HEK293 (cell line): ENCODE results near the gene SPIRE1.

Experiments used
- CTCF ChIA-PET: fragments of 350-600 bp; formaldehyde crosslinking; extraction: SDS; loops from one replicate; lab custom pipeline; 2021; ENCODE audit warnings: antibody characterized with exemption; lab: Yijun Ruan, JAX
- POLR2A ChIA-PET: fragments of 300-600 bp; formaldehyde crosslinking; extraction: SDS; loops from one replicate; lab custom pipeline; 2020; ENCODE audit warnings: antibody characterized with exemption, inconsistent platforms; lab: Yijun Ruan, JAX
- H3K27ac ChIP-seq: fragments of 200-500 bp; sonication (Bioruptor generic); 2 replicates; pipeline ENCODE4 v1.5.1; 2014; ENCODE audit warnings: low read depth, low read length, control low read depth, inconsistent platforms; ENCODE audit errors: extremely low read depth
- H3K36me3 ChIP-seq, 2 experiments: fragments of 200-500 bp in 1 of 2; sonication (Bioruptor generic) in 1 of 2; 1 replicate in 1 of 2; 2 replicates in 1 of 2; pipeline ENCODE4 v1.5.1; 2014 to 2017; ENCODE audit warnings: inconsistent platforms in 2 of 2, low read length in 2 of 2; ENCODE audit not compliant: control insufficient read depth in 2 of 2, insufficient read depth in 1 of 2
- H3K4me1 ChIP-seq: fragments of 200-500 bp; sonication (Bioruptor generic); 2 replicates; pipeline ENCODE4 v1.5.1; 2014; ENCODE audit warnings: mild to moderate bottlenecking, low read length, inconsistent platforms; ENCODE audit not compliant: control insufficient read depth, insufficient read depth
- H3K4me3 ChIP-seq: 2 replicates; pipeline ENCODE4 v1.5.1; 2011; ENCODE audit warnings: low read depth, mild to moderate bottlenecking, control low read depth, low read length, moderate library complexity
- H3K9me3 ChIP-seq: fragments of 200-500 bp; sonication (Bioruptor generic); 2 replicates; pipeline ENCODE4 v1.5.1; 2014; ENCODE audit warnings: low read depth, low read length, inconsistent platforms; ENCODE audit not compliant: control insufficient read depth, insufficient read depth
- MYNN ChIP-seq: fragments of 450-650 bp; formaldehyde crosslinking; IDR thresholded peaks from 2 replicates; pipeline ENCODE4 v1.5.1; 2016; ENCODE audit warnings: missing biosample characterization, missing genetic modification characterization, borderline replicate concordance
- MZF1 ChIP-seq: fragments of 450-650 bp; formaldehyde crosslinking; IDR thresholded peaks from 2 replicates; pipeline ENCODE4 v1.5.1; 2017; ENCODE audit warnings: missing biosample characterization, missing genetic modification characterization, borderline replicate concordance
- OSR2 ChIP-seq: fragments of 450-650 bp; formaldehyde crosslinking; IDR thresholded peaks from 2 replicates; pipeline ENCODE4 v1.5.1; 2016; ENCODE audit warnings: missing biosample characterization, missing genetic modification characterization
- PRDM6 ChIP-seq: fragments of 450-650 bp; formaldehyde crosslinking; IDR thresholded peaks from 2 replicates; pipeline ENCODE4 v1.5.1; 2017; ENCODE audit warnings: missing biosample characterization, missing genetic modification characterization
- TRIM28 ChIP-seq: IDR thresholded peaks from 2 replicates; pipeline ENCODE4 v1.6.1; 2011; ENCODE audit warnings: low read length, control low read depth, borderline replicate concordance
- ZBTB21 ChIP-seq: fragments of 450-650 bp; formaldehyde crosslinking; IDR thresholded peaks from 2 replicates; pipeline ENCODE4 v1.5.1; 2017; ENCODE audit warnings: missing biosample characterization, missing genetic modification characterization
- ZNF132 ChIP-seq: fragments of 450-650 bp; formaldehyde crosslinking; IDR thresholded peaks from 2 replicates; pipeline ENCODE4 v1.5.1; 2017; ENCODE audit warnings: missing biosample characterization, missing genetic modification characterization, borderline replicate concordance
- ZNF138 ChIP-seq: fragments of 450-650 bp; formaldehyde crosslinking; IDR thresholded peaks from 2 replicates; pipeline ENCODE4 v1.5.1; 2016; ENCODE audit warnings: missing biosample characterization, missing genetic modification characterization, borderline replicate concordance
- ZNF16 ChIP-seq: fragments of 450-650 bp; formaldehyde crosslinking; IDR thresholded peaks from 2 replicates; pipeline ENCODE4 v1.5.1; 2016; ENCODE audit warnings: low read depth, missing biosample characterization, missing genetic modification characterization
- ZNF174 ChIP-seq: fragments of 450-650 bp; formaldehyde crosslinking; IDR thresholded peaks from 2 replicates; pipeline ENCODE4 v1.5.0; 2017; ENCODE audit warnings: missing biosample characterization, mild to moderate bottlenecking, missing genetic modification characterization
- ZNF223 ChIP-seq: fragments of 450-650 bp; formaldehyde crosslinking; IDR thresholded peaks from 2 replicates; pipeline ENCODE4 v1.5.1; 2016; ENCODE audit warnings: missing biosample characterization, missing genetic modification characterization
- ZNF335 ChIP-seq: fragments of 450-650 bp; formaldehyde crosslinking; conservative IDR thresholded peaks from 2 replicates; pipeline ENCODE4 v1.5.1; 2016; ENCODE audit warnings: missing biosample characterization, missing genetic modification characterization
- ZNF350 ChIP-seq: fragments of 450-650 bp; formaldehyde crosslinking; IDR thresholded peaks from 2 replicates; pipeline ENCODE4 v1.5.0; 2017; ENCODE audit warnings: missing biosample characterization, mild to moderate bottlenecking, missing genetic modification characterization
- ZNF366 ChIP-seq: fragments of 450-650 bp; formaldehyde crosslinking; conservative IDR thresholded peaks from 2 replicates; pipeline ENCODE4 v1.5.1; 2016; ENCODE audit warnings: missing biosample characterization, missing genetic modification characterization
- ZNF37A ChIP-seq: fragments of 450-650 bp; IDR thresholded peaks from 2 replicates; pipeline ENCODE4 v1.5.1; 2018; ENCODE audit warnings: missing biosample characterization, missing genetic modification characterization
- ZNF404 ChIP-seq: fragments of 450-650 bp; formaldehyde crosslinking; IDR thresholded peaks from 2 replicates; pipeline ENCODE4 v1.5.1; 2017; ENCODE audit warnings: missing biosample characterization, missing genetic modification characterization
- ZNF426 ChIP-seq: fragments of 450-650 bp; formaldehyde crosslinking; IDR thresholded peaks from 2 replicates; pipeline ENCODE4 v1.5.1; 2017; ENCODE audit warnings: missing biosample characterization, missing genetic modification characterization, mild to moderate bottlenecking, inconsistent platforms, moderate library complexity
- ZNF518A ChIP-seq: fragments of 450-650 bp; formaldehyde crosslinking; conservative IDR thresholded peaks from 2 replicates; pipeline ENCODE4 v1.5.1; 2016; ENCODE audit warnings: low read depth, missing biosample characterization, missing genetic modification characterization
- ZNF529 ChIP-seq: fragments of 450-650 bp; formaldehyde crosslinking; IDR thresholded peaks from 2 replicates; pipeline ENCODE4 v1.5.1; 2017; ENCODE audit warnings: missing genetic modification characterization, missing biosample characterization; ENCODE audit not compliant: insufficient replicate concordance
- ZNF629 ChIP-seq: fragments of 450-650 bp; formaldehyde crosslinking; IDR thresholded peaks from 2 replicates; pipeline ENCODE4 v1.5.1; 2017; ENCODE audit warnings: missing biosample characterization, missing genetic modification characterization
- ZNF660 ChIP-seq: fragments of 450-650 bp; IDR thresholded peaks from 2 replicates; pipeline ENCODE4 v1.5.1; 2018; ENCODE audit warnings: missing biosample characterization, mild to moderate bottlenecking, missing genetic modification characterization
- ZNF670 ChIP-seq: fragments of 450-650 bp; formaldehyde crosslinking; IDR thresholded peaks from 2 replicates; pipeline ENCODE4 v1.5.1; 2016; ENCODE audit warnings: missing biosample characterization, missing genetic modification characterization, low read depth
- ZNF701 ChIP-seq: fragments of 450-650 bp; formaldehyde crosslinking; IDR thresholded peaks from 2 replicates; pipeline ENCODE4 v1.5.1; 2016; ENCODE audit warnings: missing biosample characterization, missing genetic modification characterization
- ZNF76 ChIP-seq: fragments of 450-650 bp; formaldehyde crosslinking; IDR thresholded peaks from 2 replicates; pipeline ENCODE4; 2016; ENCODE audit warnings: low read depth, missing biosample characterization, missing genetic modification characterization, borderline replicate concordance
- ZNF830 ChIP-seq: fragments of 450-650 bp; IDR thresholded peaks from 2 replicates; pipeline ENCODE4 v1.5.0; 2018; ENCODE audit warnings: missing biosample characterization, missing genetic modification characterization, low read depth, mild to moderate bottlenecking, moderate library complexity
- TF ChIP-seq, protein P1 (sequence below): fragments of 450-650 bp; formaldehyde crosslinking; IDR thresholded peaks from 2 replicates; pipeline ENCODE4 v1.5.1; 2016; ENCODE audit warnings: missing biosample characterization, missing genetic modification characterization
- TF ChIP-seq, protein P2 (sequence below): fragments of 450-650 bp; formaldehyde crosslinking; IDR thresholded peaks from 2 replicates; pipeline ENCODE4 v1.5.1; 2017; ENCODE audit warnings: missing biosample characterization, missing genetic modification characterization

SPIRE1 gene

DNA sequence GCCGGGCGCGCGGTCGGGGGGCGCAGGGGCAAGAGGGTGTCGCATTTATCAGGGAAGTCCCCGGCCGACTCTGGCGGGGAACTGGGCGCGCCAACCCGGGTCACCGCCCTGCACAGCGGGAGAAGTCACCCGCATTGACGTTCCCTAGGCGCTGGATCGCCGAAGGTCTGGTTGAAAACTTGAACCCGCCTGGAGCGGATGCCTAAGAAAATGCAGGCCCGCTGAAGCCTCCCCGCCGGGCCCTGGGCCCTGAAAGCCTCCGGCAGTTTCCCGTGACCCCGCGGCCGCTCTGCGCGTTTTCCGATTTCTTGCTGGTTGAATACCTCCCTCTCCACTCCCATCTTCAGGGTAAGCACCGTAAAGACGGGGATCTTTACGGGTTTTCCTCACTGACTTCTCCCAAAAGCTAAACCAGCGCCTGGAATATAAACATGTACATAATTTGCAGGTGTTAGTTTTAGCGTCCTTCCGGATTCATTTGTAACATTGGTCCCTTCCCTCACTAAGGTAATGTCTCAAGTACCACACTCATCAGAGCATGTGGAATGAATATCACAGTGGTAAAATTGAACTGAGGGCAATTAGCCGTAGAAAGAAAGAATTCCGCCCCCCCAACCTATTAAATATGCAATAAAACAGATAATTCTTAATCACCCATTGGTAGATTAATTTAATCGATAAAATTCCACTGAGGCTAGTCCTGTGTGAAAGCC is 675 bp upstream of the SPIRE1 start:
- Histone ChIP-seq H3K4me3 (peak overlapping the region; percentile 76), H3K9me3 (no peaks in the 10 kb centered on the region), H3K4me1 (no peaks in the 10 kb centered on the region; the same call in 1 of the 2 replicates), H3K27ac (peak overlapping the region; percentile 91), H3K36me3 (peaks cover 5 to 11% of the 10 kb centered on the region in 2 experiments)
- POLR2A ChIA-PET = interaction anchor here (0.6 to 1.5 kb wide), 2 partner anchors 119 to 281 kb away, joined by 3 to 4 read pairs; no protein-coding TSS in a partner anchor
- CTCF ChIA-PET = interaction anchor here (0.6 to 6.9 kb wide), 18 partner anchors 16 to 1476 kb away, joined by 3 to 118 read pairs (median 4); no protein-coding TSS in a partner anchor
- TF ChIP-seq ZNF830 (no peak), ZNF138 (tag by site-specific recombination) (no peak), ZNF629 (no peak), ZNF76 (tag by site-specific recombination) (no peak), ZNF529 (no peak), ZBTB21 (tag by site-specific recombination) (no peak), ZNF426 (tag by site-specific recombination) (no peak), ZNF660 (tag by site-specific recombination) (no peak; the same call in 1 of the 2 replicates), MYNN (tag by site-specific recombination) (no peak), ZNF132 (tag by site-specific recombination) (no peak), ZNF350 (tag by site-specific recombination) (no peak), PRDM6 (no peak), OSR2 (tag by site-specific recombination) (no peak), ZNF701 (tag by site-specific recombination) (no peak), ZNF37A (no peak), ZNF174 (tag by site-specific recombination) (no peak), ZNF223 (tag by site-specific recombination) (0 out of 2 replicates have a peak, but pooled peaks have one; percentile 6), MZF1 (tag by site-specific recombination) (no peak; the same call in 1 of the 2 replicates), ZNF518A (tag by site-specific recombination) (no peak), ZNF335 (tag by site-specific recombination) (peak; percentile 90), ZNF404 (tag by site-specific recombination) (no peak), TRIM28 (no peak), ZNF366 (tag by site-specific recombination) (no peak), ZNF670 (tag by site-specific recombination) (no peak), ZNF16 (tag by site-specific recombination) (no peak)
- TF ChIP-seq, protein P1, sequence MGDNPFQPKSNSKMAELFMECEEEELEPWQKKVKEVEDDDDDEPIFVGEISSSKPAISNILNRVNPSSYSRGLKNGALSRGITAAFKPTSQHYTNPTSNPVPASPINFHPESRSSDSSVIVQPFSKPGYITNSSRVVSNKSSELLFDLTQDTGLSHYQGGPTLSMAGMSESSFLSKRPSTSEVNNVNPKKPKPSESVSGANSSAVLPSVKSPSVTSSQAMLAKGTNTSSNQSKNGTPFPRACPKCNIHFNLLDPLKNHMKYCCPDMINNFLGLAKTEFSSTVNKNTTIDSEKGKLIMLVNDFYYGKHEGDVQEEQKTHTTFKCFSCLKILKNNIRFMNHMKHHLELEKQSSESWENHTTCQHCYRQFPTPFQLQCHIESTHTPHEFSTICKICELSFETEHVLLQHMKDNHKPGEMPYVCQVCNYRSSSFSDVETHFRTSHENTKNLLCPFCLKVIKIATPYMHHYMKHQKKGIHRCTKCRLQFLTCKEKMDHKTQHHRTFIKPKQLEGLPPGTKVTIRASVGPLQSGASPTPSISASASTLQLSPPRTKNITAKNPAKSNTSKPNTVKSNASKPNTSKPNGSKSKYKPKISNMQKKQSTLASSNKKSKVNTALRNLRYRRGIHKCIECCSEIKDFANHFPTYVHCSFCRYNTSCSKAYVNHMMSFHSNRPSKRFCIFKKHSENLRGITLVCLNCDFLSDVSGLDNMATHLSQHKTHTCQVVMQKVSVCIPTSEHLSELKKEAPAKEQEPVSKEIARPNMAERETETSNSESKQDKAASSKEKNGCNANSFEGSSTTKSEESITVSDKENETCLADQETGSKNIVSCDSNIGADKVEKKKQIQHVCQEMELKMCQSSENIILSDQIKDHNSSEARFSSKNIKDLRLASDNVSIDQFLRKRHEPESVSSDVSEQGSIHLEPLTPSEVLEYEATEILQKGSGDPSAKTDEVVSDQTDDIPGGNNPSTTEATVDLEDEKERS = no peak
- TF ChIP-seq, protein P2, sequence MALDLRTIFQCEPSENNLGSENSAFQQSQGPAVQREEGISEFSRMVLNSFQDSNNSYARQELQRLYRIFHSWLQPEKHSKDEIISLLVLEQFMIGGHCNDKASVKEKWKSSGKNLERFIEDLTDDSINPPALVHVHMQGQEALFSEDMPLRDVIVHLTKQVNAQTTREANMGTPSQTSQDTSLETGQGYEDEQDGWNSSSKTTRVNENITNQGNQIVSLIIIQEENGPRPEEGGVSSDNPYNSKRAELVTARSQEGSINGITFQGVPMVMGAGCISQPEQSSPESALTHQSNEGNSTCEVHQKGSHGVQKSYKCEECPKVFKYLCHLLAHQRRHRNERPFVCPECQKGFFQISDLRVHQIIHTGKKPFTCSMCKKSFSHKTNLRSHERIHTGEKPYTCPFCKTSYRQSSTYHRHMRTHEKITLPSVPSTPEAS (tag by site-specific recombination) = no peak
